Activated B cell treated with CpG ODN at 0.5 μM for 24 hours (primary cell): ENCODE measurements around the gene GPR107. TPM values are rescaled to one million over a fixed set of nuclear protein-coding genes. Genes with fewer than 3 reads are reported as not detected.
"Not testable (repeated sequence)": the region's sequence is repeated elsewhere in the genome, so short reads cannot be mapped to it uniquely, and the experiment has no call there.

Source experiments
- ATAC-seq: fragments of 200-7000 bp; cut with Tn5 transposase; one replicate; pipeline ENCODE4 v1.10.0; 2021; ENCODE audit warnings: low read depth, mild to moderate bottlenecking, moderate library complexity
- CTCF ChIA-PET: fragments of 350-600 bp; sonication (Branson Sonifier 250); formaldehyde crosslinking; loops from one replicate; lab custom pipeline; 2021; ENCODE audit warnings: antibody characterized with exemption; lab: Charles Lee
- POLR2A ChIA-PET: fragments of 350-600 bp; sonication (Branson Sonifier 250); formaldehyde crosslinking; loops from one replicate; lab custom pipeline; 2021; ENCODE audit warnings: antibody characterized with exemption; lab: Charles Lee
- DNase-seq: peaks from one replicate; pipeline ENCODE4 v3.0.0; 2022
- H3K27ac Mint-ChIP-seq: one replicate; pipeline ENCODE4 v1.8.0; 2020; ENCODE audit warnings: mixed read lengths
- H3K27me3 Mint-ChIP-seq: one replicate; pipeline ENCODE4 v1.8.0; 2021; ENCODE audit warnings: mixed read lengths
- H3K36me3 Mint-ChIP-seq: one replicate; pipeline ENCODE4 v1.8.0; 2021; ENCODE audit warnings: low read depth, mixed read lengths
- H3K4me1 Mint-ChIP-seq: one replicate; pipeline ENCODE4 v1.8.0; 2021; ENCODE audit warnings: mixed read lengths
- H3K4me3 Mint-ChIP-seq: one replicate; pipeline ENCODE4 v1.8.0; 2020; ENCODE audit warnings: mild to moderate bottlenecking, mixed read lengths
- H3K9me3 Mint-ChIP-seq: one replicate; pipeline ENCODE4 v1.8.0; 2020; ENCODE audit warnings: mixed read lengths
- CTCF ChIP-seq: fragments of 200-600 bp; IDR thresholded peaks from one replicate; pipeline ENCODE4 v1.8.0; 2022; ENCODE audit warnings: antibody characterized with exemption, mild to moderate bottlenecking
- intact Hi-C: fragments of 100-400 bp; cut with micrococcal nuclease; formaldehyde crosslinking; loops from one replicate; pipeline ENCODE4 v1.15.1; 2024
- total RNA-seq: library from RNA; stranded (reverse); gene quantifications from 2 replicates; pipeline ENCODE4 v1.2.3, GENCODE V29; 2022

Gene GPR107
- total RNA-seq, 1 donor from 2014 or later = 19.6 TPM

DNA sequence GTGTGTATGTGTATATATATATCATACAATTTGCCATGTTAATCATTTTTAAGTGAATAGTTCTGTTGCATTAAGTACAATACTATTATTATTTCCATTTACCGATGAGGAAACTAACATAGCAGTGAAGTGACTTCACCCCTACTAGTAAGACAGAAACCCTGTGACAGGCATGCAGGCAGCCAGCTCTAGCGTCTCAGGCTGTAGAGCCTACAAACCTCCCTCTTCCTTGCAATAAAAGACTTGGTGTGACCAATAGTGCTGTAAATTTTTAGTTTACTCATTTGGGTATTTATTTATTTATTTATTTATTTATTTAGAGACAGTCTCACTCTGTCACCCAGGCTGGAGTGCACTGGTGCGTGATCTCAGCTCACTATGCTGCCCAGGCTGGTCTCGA lies 35.4 kb upstream of the GPR107 start:
- POLR2A ChIA-PET = interaction anchor here (0.7 to 27.3 kb wide), 8 partner anchors 7 to 111 kb away, joined by 3 to 1209 read pairs (median 6); partner anchors contain the start of genes FNBP1 and GPR107
- CTCF ChIA-PET = no interaction called here
- TF ChIP-seq CTCF = no peak
- DNase-seq (no peak), ATAC-seq (no peak)
- Mint-ChIP-seq H3K4me1 (peaks cover 85% of the 10 kb centered on the region), H3K9me3 (no peaks in the 10 kb centered on the region), H3K27me3 (no peaks in the 10 kb centered on the region), H3K4me3 (peak overlapping the region; percentile 41), H3K27ac (peak overlapping the region; percentile 90), H3K36me3 (peaks cover 64% of the 10 kb centered on the region)
- intact Hi-C loops = no loop called here

DNA sequence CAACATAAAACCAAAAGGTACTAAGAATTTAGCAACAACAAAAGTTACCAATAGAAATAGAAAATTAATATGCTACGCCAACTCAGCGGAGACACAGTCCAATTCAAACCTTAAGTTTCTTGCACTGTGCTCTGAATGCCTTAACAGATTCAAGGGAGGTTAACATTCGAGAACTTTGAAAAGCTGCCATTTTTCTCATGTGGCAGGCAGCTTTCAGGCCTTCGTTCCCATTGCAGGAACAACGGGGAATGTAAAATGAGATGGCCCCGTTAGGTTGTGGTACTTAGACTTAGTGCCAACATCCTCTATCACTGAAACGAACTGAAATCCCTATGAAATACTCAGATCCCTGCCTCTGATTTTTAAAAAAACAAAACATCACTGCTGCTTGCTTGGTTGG lies 33.1 kb upstream of the GPR107 start:
- no peak for TF ChIP-seq CTCF
- H3K36me3 Mint-ChIP-seq = peaks cover 66% of the 10 kb centered on the region
- intact Hi-C loops = loop anchor here (10.0 kb wide), 1 partner anchor 1704 kb away; no protein-coding TSS in a partner anchor
- peaks cover 93% of the 10 kb centered on the region for H3K4me1 Mint-ChIP-seq
- peak overlapping the region; percentile 55 for H3K4me3 Mint-ChIP-seq
- ATAC-seq (no peak), DNase-seq (no peak)
- ChIA-PET CTCF (interaction anchor here (0.6 to 1.0 kb wide), 2 partner anchors 10 to 16 kb away, joined by 4 read pairs; no protein-coding TSS in a partner anchor), POLR2A (interaction anchor here (1.6 to 27.3 kb wide), 4 partner anchors 1 to 33 kb away, joined by 6 to 1209 read pairs (median 944); partner anchors contain the start of genes FNBP1 and GPR107)
- no peaks in the 10 kb centered on the region for H3K9me3 Mint-ChIP-seq
- no peaks in the 10 kb centered on the region for H3K27me3 Mint-ChIP-seq
- H3K27ac Mint-ChIP-seq = peak overlapping the region; percentile 98

DNA sequence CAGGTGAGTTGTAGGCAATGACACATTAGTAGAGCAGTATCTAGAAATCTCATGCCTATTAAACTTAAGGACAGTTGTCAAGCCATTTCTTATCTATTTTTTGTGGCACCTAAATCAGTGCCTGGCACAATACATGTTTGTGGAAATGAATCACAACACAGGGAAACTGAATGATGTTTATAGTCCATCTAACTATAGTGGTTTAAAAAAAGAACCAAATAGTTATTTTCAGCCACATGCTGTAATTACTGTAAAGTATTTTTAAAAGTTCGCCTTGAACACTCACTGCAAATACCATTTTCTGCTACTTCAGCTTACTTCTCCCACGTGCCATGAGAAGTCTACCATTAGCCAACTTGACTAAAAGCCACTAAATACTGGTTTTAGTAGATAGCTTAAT lies 32.6 kb upstream of the GPR107 start:
- TF ChIP-seq CTCF = no peak
- CTCF ChIA-PET = interaction anchor here (0.6 kb wide), 1 partner anchor 16 kb away, joined by 4 read pairs; no protein-coding TSS in a partner anchor
- peak overlapping the region; percentile 98 for H3K27ac Mint-ChIP-seq
- DNase-seq = no peak
- H3K27me3 Mint-ChIP-seq = no peaks in the 10 kb centered on the region
- H3K9me3 Mint-ChIP-seq = no peaks in the 10 kb centered on the region
- H3K36me3 Mint-ChIP-seq = peaks cover 67% of the 10 kb centered on the region
- peaks cover 98% of the 10 kb centered on the region for H3K4me1 Mint-ChIP-seq
- POLR2A ChIA-PET = interaction anchor here (1.6 to 27.3 kb wide), 4 partner anchors 2 to 33 kb away, joined by 6 to 1209 read pairs (median 944); partner anchors contain the start of genes FNBP1 and GPR107
- ATAC-seq = no peak
- intact Hi-C loops = loop anchor here (10.0 kb wide), 1 partner anchor 1704 kb away; no protein-coding TSS in a partner anchor
- H3K4me3 Mint-ChIP-seq = peak overlapping the region; percentile 55

GRCh38 chr9:130021842-130022241 lies 31.9 kb upstream of the GPR107 start:
- CTCF ChIA-PET, ATAC-seq, H3K27me3 Mint-ChIP-seq, H3K9me3 Mint-ChIP-seq, DNase-seq: not testable (repeated sequence)
- H3K27ac Mint-ChIP-seq = peak overlapping the region; percentile 98
- POLR2A ChIA-PET = interaction anchor here (0.7 to 27.3 kb wide), 9 partner anchors 3 to 137 kb away, joined by 3 to 1209 read pairs (median 18); partner anchors contain the start of genes FNBP1 and GPR107
- peak overlapping the region; percentile 55 for H3K4me3 Mint-ChIP-seq
- peaks cover 98% of the 10 kb centered on the region for H3K4me1 Mint-ChIP-seq
- intact Hi-C loops = loop anchor here (2.0 to 10.0 kb wide), 2 partner anchors 15 to 1703 kb away; no protein-coding TSS in a partner anchor
- H3K36me3 Mint-ChIP-seq = peaks cover 66% of the 10 kb centered on the region

GRCh38 chr9:130022566-130023143 lies 31.1 kb upstream of the GPR107 start:
- no peak for TF ChIP-seq CTCF

More at GRCh38 chr9:130022566-130023143, 31.1 kb upstream of the GPR107 start:
- Mint-ChIP-seq H3K27me3 (no peaks in the 10 kb centered on the region), H3K4me1 (peaks cover 98% of the 10 kb centered on the region), H3K27ac (peak overlapping the region; percentile 98), H3K9me3 (no peaks in the 10 kb centered on the region), H3K36me3 (peaks cover 68% of the 10 kb centered on the region), H3K4me3 (peak overlapping the region; percentile 85)
- intact Hi-C loops = loop anchor here (1.0 to 10.0 kb wide), 7 partner anchors 12 to 1702 kb away; no protein-coding TSS in a partner anchor
- ChIA-PET CTCF (interaction anchor here (0.8 to 1.3 kb wide), 4 partner anchors 12 to 30 kb away, joined by 3 to 4 read pairs (median 3); no protein-coding TSS in a partner anchor), POLR2A (interaction anchor here (0.6 to 27.3 kb wide), 16 partner anchors 3 to 138 kb away, joined by 3 to 1209 read pairs (median 10); partner anchors contain the start of genes FNBP1 and GPR107)
- DNase-seq (no peak), ATAC-seq (peak; percentile 25)
